Ishikawa (cell line): Measurements from ENCODE around the gene ADAMTS12.

Experiments
- EP300 ChIP-seq: IDR thresholded peaks from 2 replicates; pipeline ENCODE4 v1.6.1; 2012; ENCODE audit warnings: borderline replicate concordance
- NFIC ChIP-seq: IDR thresholded peaks from 2 replicates; pipeline ENCODE4 v1.6.1; 2012
- TAF1 ChIP-seq: IDR thresholded peaks from 2 replicates; pipeline ENCODE4 v1.6.1; 2012; ENCODE audit warnings: low read depth, mild to moderate bottlenecking
- ZBTB7A ChIP-seq: IDR thresholded peaks from 2 replicates; pipeline ENCODE4 v1.6.1; 2012; ENCODE audit warnings: low read depth

DNA sequence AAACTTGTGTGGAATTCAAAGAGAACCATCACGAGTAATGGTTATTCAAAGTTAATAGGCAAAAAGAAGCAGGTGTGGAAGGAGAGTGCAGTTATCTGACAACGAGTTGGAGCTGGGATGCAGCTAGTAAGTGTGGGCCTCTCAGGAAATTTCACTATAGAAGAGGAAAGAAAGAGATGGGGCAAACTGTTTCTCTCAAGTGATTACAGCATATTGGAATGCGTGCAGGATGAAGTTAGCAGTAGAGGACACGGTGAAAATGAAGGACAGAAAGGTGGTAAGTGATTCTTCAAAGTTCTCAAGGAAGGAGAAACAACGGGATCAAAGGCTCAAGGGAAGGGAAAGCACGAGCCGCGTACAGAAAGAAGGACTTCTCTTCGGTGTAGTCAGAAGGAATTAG lies 84.0 kb downstream of the ADAMTS12 start:
- TF ChIP-seq EP300 (no peak), NFIC (no peak), TAF1 (no peak), ZBTB7A (no peak)
